K562 (cell line): ENCODE data around the gene AGFG2. TPM values are rescaled to one million over a fixed set of nuclear protein-coding genes. Genes with fewer than 3 reads are reported as not detected.

ENCODE experiments used
- ATAC-seq: fragments of 200-7000 bp; cut with Tn5 transposase; 3 replicates; pipeline ENCODE4 v1.9.1; 2020; ENCODE audit warnings: moderate library complexity
- BruUV-seq: library from RNA; stranded (reverse); fragments of 400-500 nt; replicated peaks from 2 replicates; lab custom pipeline; 2021; lab: Mats Ljungman, UMichigan
- CTCF ChIA-PET: fragments of 300-600 bp; formaldehyde crosslinking; extraction: SDS; loops from one replicate; lab custom pipeline; 2021; ENCODE audit warnings: low intra/inter-chr PET ratio; lab: Yijun Ruan, JAX
- POLR2A ChIA-PET: fragments of 300-600, 350-650 bp; sonication (Branson Sonifier 250); formaldehyde crosslinking; extraction: SDS; loops from one replicate; lab custom pipeline; 2021; ENCODE audit warnings: antibody characterized with exemption, inconsistent platforms; lab: Yijun Ruan, JAX
- DNase-seq, 4 experiments: peaks; one replicate each; pipeline versions ENCODE4 v3.0.0 to v3.0.0-alpha.2; 2011 to 2018; ENCODE audit warnings: low spot score in 3 of 4, mixed read lengths in 3 of 4; ENCODE audit errors: extremely low read depth in 1 of 4
- FAIRE-seq: peaks from 2 replicates; lab custom pipeline; 2011; peaks lifted over from hg19 to GRCh38; lab: Jason Lieb, UNC
- H2AFZ ChIP-seq: 2 replicates; pipeline ENCODE4 v1.6.0; 2011; ENCODE audit warnings: low read depth, low read length, control low read depth, inconsistent platforms
- H3K27ac ChIP-seq: fragments of 200-600 bp; 3 replicates; pipeline ENCODE4 v1.8.0; 2011; ENCODE audit warnings: low read depth, mild to moderate bottlenecking, control low read depth, inconsistent platforms, low read length, moderate library complexity, mixed read lengths; ENCODE audit errors: extremely low read depth
- H3K27me3 ChIP-seq, 2 experiments: fragments of 300-600 bp in 1 of 2; 2 replicates in 1 of 2; 3 replicates in 1 of 2; pipeline versions ENCODE4 v1.6.0 to v1.8.0; 2011; ENCODE audit warnings: inconsistent platforms in 2 of 2, low read length in 2 of 2, mild to moderate bottlenecking in 1 of 2, mixed read lengths in 1 of 2, moderate library complexity in 1 of 2; ENCODE audit not compliant: control insufficient read depth in 2 of 2, insufficient read depth in 2 of 2
- H3K36me3 ChIP-seq: fragments of 300-600 bp; 3 replicates; pipeline ENCODE4 v1.8.0; 2011; ENCODE audit warnings: mild to moderate bottlenecking, low read length, inconsistent platforms; ENCODE audit not compliant: control insufficient read depth, insufficient read depth
- H3K4me1 ChIP-seq, 2 experiments: fragments of 200-600 bp in 1 of 2; replicated peaks in 1 of 2; 2 replicates in 1 of 2; 3 replicates in 1 of 2; pipeline versions ENCODE4 v1.5.1 to v1.8.0; 2011; ENCODE audit warnings: inconsistent platforms in 2 of 2, low read length in 2 of 2, mild to moderate bottlenecking in 1 of 2, mixed read lengths in 1 of 2, moderate library complexity in 1 of 2; ENCODE audit not compliant: control insufficient read depth in 2 of 2, insufficient read depth in 2 of 2
- H3K4me2 ChIP-seq: 2 replicates; pipeline ENCODE4 v1.6.1; 2011; ENCODE audit warnings: low read length, control low read depth, inconsistent platforms, mixed read lengths; ENCODE audit not compliant: insufficient read depth
- H3K4me3 ChIP-seq: fragments of 200-600 bp; sonication (generic), shearing (Covaris generic); 2 replicates; pipeline ENCODE4 v1.5.1; 2016; ENCODE audit warnings: control low read depth, inconsistent platforms
- H3K79me2 ChIP-seq: fragments of 200-600 bp; 3 replicates; pipeline ENCODE4 v1.8.0; 2011; ENCODE audit warnings: low read length, inconsistent platforms; ENCODE audit not compliant: control insufficient read depth, insufficient read depth
- H3K9ac ChIP-seq, 2 experiments: 2 replicates each; pipeline versions ENCODE4 v1.6.0 to v1.6.1; 2011; ENCODE audit warnings: low read depth in 2 of 2, low read length in 2 of 2, control low read depth in 1 of 2, inconsistent platforms in 1 of 2, mild to moderate bottlenecking in 1 of 2, mixed read lengths in 1 of 2; ENCODE audit not compliant: insufficient read depth in 1 of 2
- H3K9me1 ChIP-seq: one replicate; pipeline ENCODE4 v1.6.0; 2011; ENCODE audit warnings: inconsistent platforms, mild to moderate bottlenecking, low read length, moderate library complexity; ENCODE audit not compliant: control insufficient read depth, insufficient read depth
- H3K9me3 ChIP-seq: replicated peaks from 2 replicates; pipeline ENCODE4 v1.5.1; 2011; ENCODE audit warnings: low read depth, low read length, inconsistent platforms; ENCODE audit not compliant: control insufficient read depth, insufficient read depth
- H4K20me1 ChIP-seq: replicated peaks from 2 replicates; pipeline ENCODE4 v1.6.1; 2011; ENCODE audit warnings: low read length, inconsistent platforms, mixed read lengths; ENCODE audit not compliant: control insufficient read depth, insufficient read depth
- ARID1B ChIP-seq: fragments of 450-650 bp; IDR thresholded peaks from 2 replicates; pipeline ENCODE4 v1.6.1; 2016; ENCODE audit warnings: antibody characterized with exemption, mild to moderate bottlenecking, inconsistent platforms
- GATAD2B ChIP-seq: fragments of 450-650 bp; IDR thresholded peaks from 2 replicates; pipeline ENCODE4 v1.6.1; 2017; ENCODE audit warnings: mild to moderate bottlenecking, borderline replicate concordance
- MYC ChIP-seq, 2 experiments: fragments of 250-450 bp in 1 of 2; sonication (Bioruptor Pico) in 1 of 2; IDR thresholded peaks; 2 replicates each; pipeline versions ENCODE4 v1.5.1 to v1.6.1; 2012 to 2021; ENCODE audit warnings: low read depth in 2 of 2, borderline replicate concordance in 1 of 2, improper control_type of control experiment in 1 of 2, low read length in 1 of 2, mild to moderate bottlenecking in 1 of 2, moderate library complexity in 1 of 2
- POLR3A ChIP-seq: IDR thresholded peaks from 2 replicates; pipeline ENCODE4 v1.6.1; 2011; ENCODE audit warnings: borderline replicate concordance, mild to moderate bottlenecking, moderate library complexity; ENCODE audit not compliant: insufficient read length, insufficient read depth; ENCODE audit errors: extremely low read depth
- PTRF ChIP-seq: fragments of 450-650 bp; IDR thresholded peaks from 2 replicates; pipeline ENCODE4 v1.6.1; 2016; ENCODE audit warnings: mild to moderate bottlenecking, missing genetic modification characterization, missing compliant biosample characterization
- YY1 ChIP-seq, 3 experiments: IDR thresholded peaks; 2 replicates each; pipeline ENCODE4 v1.6.1; 2011; ENCODE audit warnings: low read length in 2 of 3, mild to moderate bottlenecking in 2 of 3, moderate library complexity in 2 of 3, borderline replicate concordance in 1 of 3, control low read depth in 1 of 3, low read depth in 1 of 3; ENCODE audit not compliant: insufficient read depth in 3 of 3, insufficient replicate concordance in 2 of 3, control insufficient read depth in 1 of 3, insufficient read length in 1 of 3; ENCODE audit errors: extremely low read depth in 1 of 3
- ZNF165 ChIP-seq: fragments of 250-450 bp; sonication (Bioruptor Pico); IDR thresholded peaks from 2 replicates; pipeline ENCODE4 v1.4.0; 2020; ENCODE audit warnings: borderline replicate concordance
- ZNF23 ChIP-seq: fragments of 250-450 bp; sonication (Bioruptor Pico); IDR thresholded peaks from 2 replicates; pipeline ENCODE4 v1.4.0; 2020; ENCODE audit warnings: mild to moderate bottlenecking
- ZNF431 ChIP-seq: sonication (generic); formaldehyde crosslinking; IDR thresholded peaks from 2 replicates; pipeline ENCODE4 v1.8.0; 2022; ENCODE audit warnings: mild to moderate bottlenecking, missing genetic modification reagents
- ZNF584 ChIP-seq: fragments of 200-800 bp; sonication (Bioruptor generic); IDR thresholded peaks from 2 replicates; pipeline ENCODE4 v1.6.1; 2016; ENCODE audit warnings: low read depth, mild to moderate bottlenecking, missing genetic modification characterization, missing compliant biosample characterization
- WGBS: fragments of 100-300 bp; shearing (Covaris generic); methylation state at CpG from one replicate; pipeline ENCODE4 v1.1.6; 2016; ENCODE audit warnings: low coverage, mixed read lengths; ENCODE audit not compliant: insufficient coverage; ENCODE audit errors: missing lambda C conversion rate; 5-methylcytosine and 5-hydroxymethylcytosine counted together
- in situ Hi-C: fragments of 300-500 bp; cut with MboI; formaldehyde crosslinking; loops from 4 replicates; pipeline ENCODE4 v1.15.0; 2018; ENCODE audit warnings: inconsistent platforms, mixed read lengths
- intact Hi-C: fragments of 100-400 bp; cut with micrococcal nuclease; formaldehyde crosslinking; loops from 2 replicates; pipeline ENCODE4 v1.14.2; 2022
- polyA plus RNA-seq, 8 experiments: library from polyadenylated mRNA; depleted of rRNA in 4 of 8; stranded (reverse) in 5 of 8; unstranded in 3 of 8; fragments of >200 nt; fragmentation: Nextera tagmentation in 2 of 8; fragmentation: Illumina TruSeq in 1 of 8; extraction: Ambion mirVana in 2 of 8; extraction: Trizol in 1 of 8; gene quantifications; 2 replicates each; pipeline versions ENCODE4 v1.2.1 to v1.2.3, GENCODE V29; 2011 to 2014; ENCODE audit warnings: inconsistent platforms in 1 of 8, missing spikeins in 1 of 8
- total RNA-seq, 7 experiments: library from RNA; depleted of rRNA in 6 of 7; stranded (reverse); fragments of >200 nt in 6 of 7; fragmentation: Illumina TruSeq in 2 of 7; extraction: Trizol in 2 of 7; gene quantifications; 2 replicates each; pipeline versions ENCODE4 v1.2.1 to v1.2.3, GENCODE V29; 2011 to 2021; ENCODE audit warnings: low replicate concordance in 1 of 7
- TF ChIP-seq, protein P1 (sequence below): fragments of 450-650 bp; formaldehyde crosslinking; IDR thresholded peaks from 2 replicates; pipeline ENCODE4 v1.4.0; 2020; ENCODE audit warnings: mild to moderate bottlenecking, moderate library complexity
- TF ChIP-seq, protein P2 (sequence below): fragments of 450-650 bp; IDR thresholded peaks from 2 replicates; pipeline ENCODE4 v1.6.1; 2016
- TF ChIP-seq, protein P3 (sequence below): fragments of 250-450 bp; sonication (Bioruptor Pico); IDR thresholded peaks from 2 replicates; pipeline ENCODE4 v1.5.0; 2020; ENCODE audit warnings: mild to moderate bottlenecking, borderline replicate concordance

Gene AGFG2
- total and polyA plus RNA-seq, 9 of the 15 experiments (the other 6 are each of a cell fraction or from before 2014, with no cell fraction given), result 0.31 to 23.1 (median 6.5) TPM

DNA sequence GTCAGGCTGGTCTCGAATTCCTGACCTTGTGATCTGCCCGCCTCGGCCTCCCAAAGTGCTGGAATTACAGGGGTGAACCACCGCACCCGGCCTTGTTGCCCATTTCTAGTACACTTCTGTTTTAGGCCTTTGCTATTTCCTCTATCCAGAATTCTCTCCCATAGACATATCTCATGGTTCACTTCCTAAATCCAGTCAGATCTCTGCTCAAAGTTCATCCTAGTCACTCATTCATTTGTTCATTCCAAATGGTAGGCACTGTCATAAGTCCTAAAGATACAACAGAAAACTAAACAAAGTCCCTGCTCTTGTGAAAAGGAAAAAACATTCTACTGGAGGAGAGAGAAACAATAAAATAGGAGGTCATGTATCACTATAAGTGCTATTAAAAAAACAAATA lies 71.0 kb downstream of the AGFG2 start (continued):
- no peak for TF ChIP-seq ZNF584 (CRISPR knock-in tag)
- TF ChIP-seq ZNF165 (CRISPR knock-in tag), result no peak
- no peak for TF ChIP-seq YY1 (IDR thresholded peaks at IDR 0.05; ENCODE audit: borderline replicate concordance in 1 of 3, control insufficient read depth in 1 of 3, extremely low read depth in 1 of 3, insufficient read depth in 3 of 3, insufficient read length in 1 of 3, insufficient replicate concordance in 2 of 3, low read depth in 1 of 3, low read length in 2 of 3)

DNA sequence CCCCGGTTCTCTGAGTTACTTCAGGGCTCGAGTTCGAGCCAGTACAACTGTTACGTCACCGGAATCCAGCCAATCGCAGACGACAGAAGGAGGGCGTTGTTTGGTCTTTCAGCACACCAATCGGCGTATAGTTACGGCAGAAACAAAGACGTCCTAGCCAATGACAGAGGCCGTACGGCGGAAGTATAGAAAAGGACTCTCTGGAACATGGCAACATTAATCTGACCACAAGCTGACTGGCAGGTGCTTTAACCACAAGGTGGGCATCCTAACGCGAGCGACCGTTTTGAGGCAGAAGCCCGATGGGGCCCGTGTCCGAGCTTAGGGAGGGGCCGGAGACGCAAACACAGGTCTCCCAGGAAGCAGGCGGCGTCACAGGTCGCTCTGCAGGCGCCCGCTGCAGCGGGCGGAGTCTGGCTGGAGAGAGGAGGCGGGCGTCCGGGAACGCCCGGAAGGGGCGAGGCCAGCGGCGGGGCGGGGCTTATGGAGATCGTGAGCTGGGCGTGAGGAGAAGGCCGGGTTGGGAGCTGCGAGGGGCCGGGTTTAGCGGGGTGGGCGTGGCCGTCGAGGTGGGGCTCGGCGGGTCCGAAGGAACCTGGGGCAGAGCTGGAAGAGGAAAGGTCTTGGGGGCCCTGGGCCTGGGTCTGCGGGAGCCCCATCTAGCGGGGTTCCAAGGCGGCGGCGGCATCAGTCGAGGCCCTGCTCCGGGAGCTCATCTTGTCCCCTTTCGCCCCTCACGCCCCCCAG lies 73.2 kb downstream of the AGFG2 start, which contains the start of gene MOSPD3:
TSS of gene MOSPD3 (plus strand) at position 558 of the 747 bp plus-strand sequence. CDS start 252 bp downstream, outside the sequence.
- H3K27me3 ChIP-seq, result no peaks in the 10 kb centered on the region
- peak within 1 kb of the TSS; percentile 81 for H3K4me2 ChIP-seq
- peak; percentile 100 for FAIRE-seq
- WGBS, result under 1% methylated on average over 61 of the region's 61 CpGs
- ChIA-PET POLR2A (interaction anchor here (0.6 to 5.9 kb wide), 17 partner anchors 10 to 183 kb away, joined by 3 to 54 read pairs (median 5); partner anchors contain the start of genes AGFG2, FBXO24, LRCH4 and PCOLCE), CTCF (no interaction called here)
- peak; percentile 98 for ATAC-seq
- H2AFZ ChIP-seq, result peak within 1 kb of the TSS; percentile 85
- H3K9ac ChIP-seq, result peak within 1 kb of the TSS; percentile 70 to 95
- H3K9me1 ChIP-seq, result no peaks in the 10 kb centered on the region
- intact Hi-C loops (loop anchor here (1.0 to 2.0 kb wide), 2 partner anchors 61 to 79 kb away; partner anchors contain the start of gene GNB2), in situ Hi-C loops (no loop called here)
- peaks cover 6% of the 10 kb centered on the region; the same call in 2 of the 3 replicates for H3K79me2 ChIP-seq
- H3K36me3 ChIP-seq, result peaks cover 3% of the 10 kb centered on the region; the same call in 1 of the 3 replicates
- peak; percentile 99 to 100 (median 100) for DNase-seq
- H4K20me1 ChIP-seq, result no peaks in the 10 kb centered on the region
- peaks cover 19 to 28% of the 10 kb centered on the region in 2 experiments; a peak in 4 of 5 replicates for H3K4me1 ChIP-seq
- BruUV-seq, result no TSS peak
- no peaks in the 10 kb centered on the region for H3K9me3 ChIP-seq
- H3K27ac ChIP-seq, result peak within 1 kb of the TSS; percentile 78
- H3K4me3 ChIP-seq, result peak within 1 kb of the TSS; percentile 52
- TF ChIP-seq POLR3A, result no peak
- TF ChIP-seq MYC (IDR thresholded peaks at IDR 0.05; ENCODE audit: low read depth, low read length), result peak; percentile 27; the same call in 1 of the 2 replicates
- no peak for TF ChIP-seq MYC (CRISPR knock-in tag; IDR thresholded peaks at IDR 0.05; ENCODE audit: borderline replicate concordance, low read depth)
- no peak for TF ChIP-seq GATAD2B
- TF ChIP-seq PTRF (tag), result no peak
- TF ChIP-seq, protein P1, sequence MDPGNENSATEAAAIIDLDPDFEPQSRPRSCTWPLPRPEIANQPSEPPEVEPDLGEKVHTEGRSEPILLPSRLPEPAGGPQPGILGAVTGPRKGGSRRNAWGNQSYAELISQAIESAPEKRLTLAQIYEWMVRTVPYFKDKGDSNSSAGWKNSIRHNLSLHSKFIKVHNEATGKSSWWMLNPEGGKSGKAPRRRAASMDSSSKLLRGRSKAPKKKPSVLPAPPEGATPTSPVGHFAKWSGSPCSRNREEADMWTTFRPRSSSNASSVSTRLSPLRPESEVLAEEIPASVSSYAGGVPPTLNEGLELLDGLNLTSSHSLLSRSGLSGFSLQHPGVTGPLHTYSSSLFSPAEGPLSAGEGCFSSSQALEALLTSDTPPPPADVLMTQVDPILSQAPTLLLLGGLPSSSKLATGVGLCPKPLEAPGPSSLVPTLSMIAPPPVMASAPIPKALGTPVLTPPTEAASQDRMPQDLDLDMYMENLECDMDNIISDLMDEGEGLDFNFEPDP, result peak; percentile 61; the same call in 1 of the 2 replicates
- TF ChIP-seq, protein P2, sequence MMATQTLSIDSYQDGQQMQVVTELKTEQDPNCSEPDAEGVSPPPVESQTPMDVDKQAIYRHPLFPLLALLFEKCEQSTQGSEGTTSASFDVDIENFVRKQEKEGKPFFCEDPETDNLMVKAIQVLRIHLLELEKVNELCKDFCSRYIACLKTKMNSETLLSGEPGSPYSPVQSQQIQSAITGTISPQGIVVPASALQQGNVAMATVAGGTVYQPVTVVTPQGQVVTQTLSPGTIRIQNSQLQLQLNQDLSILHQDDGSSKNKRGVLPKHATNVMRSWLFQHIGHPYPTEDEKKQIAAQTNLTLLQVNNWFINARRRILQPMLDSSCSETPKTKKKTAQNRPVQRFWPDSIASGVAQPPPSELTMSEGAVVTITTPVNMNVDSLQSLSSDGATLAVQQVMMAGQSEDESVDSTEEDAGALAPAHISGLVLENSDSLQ, result peak; percentile 96
- TF ChIP-seq, protein P3, sequence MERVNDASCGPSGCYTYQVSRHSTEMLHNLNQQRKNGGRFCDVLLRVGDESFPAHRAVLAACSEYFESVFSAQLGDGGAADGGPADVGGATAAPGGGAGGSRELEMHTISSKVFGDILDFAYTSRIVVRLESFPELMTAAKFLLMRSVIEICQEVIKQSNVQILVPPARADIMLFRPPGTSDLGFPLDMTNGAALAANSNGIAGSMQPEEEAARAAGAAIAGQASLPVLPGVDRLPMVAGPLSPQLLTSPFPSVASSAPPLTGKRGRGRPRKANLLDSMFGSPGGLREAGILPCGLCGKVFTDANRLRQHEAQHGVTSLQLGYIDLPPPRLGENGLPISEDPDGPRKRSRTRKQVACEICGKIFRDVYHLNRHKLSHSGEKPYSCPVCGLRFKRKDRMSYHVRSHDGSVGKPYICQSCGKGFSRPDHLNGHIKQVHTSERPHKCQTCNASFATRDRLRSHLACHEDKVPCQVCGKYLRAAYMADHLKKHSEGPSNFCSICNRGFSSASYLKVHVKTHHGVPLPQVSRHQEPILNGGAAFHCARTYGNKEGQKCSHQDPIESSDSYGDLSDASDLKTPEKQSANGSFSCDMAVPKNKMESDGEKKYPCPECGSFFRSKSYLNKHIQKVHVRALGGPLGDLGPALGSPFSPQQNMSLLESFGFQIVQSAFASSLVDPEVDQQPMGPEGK (CRISPR knock-in tag), result no peak
- no peak for TF ChIP-seq ZNF23
- no peak for TF ChIP-seq ZNF431 (CRISPR knock-in tag)
- no peak for TF ChIP-seq ARID1B
